Activated naive CD4-positive, alpha-beta T cell treated with anti-CD3 and anti-CD28 coated beads, Interleukin-2, amount 50 U/mL, for 16 hours (primary cell): Measurements from ENCODE around the gene TBC1D5.

Experiments used
- DNase-seq: peaks from one replicate; pipeline ENCODE4 v3.0.0-alpha.2; 2020

TBC1D5 gene

DNA sequence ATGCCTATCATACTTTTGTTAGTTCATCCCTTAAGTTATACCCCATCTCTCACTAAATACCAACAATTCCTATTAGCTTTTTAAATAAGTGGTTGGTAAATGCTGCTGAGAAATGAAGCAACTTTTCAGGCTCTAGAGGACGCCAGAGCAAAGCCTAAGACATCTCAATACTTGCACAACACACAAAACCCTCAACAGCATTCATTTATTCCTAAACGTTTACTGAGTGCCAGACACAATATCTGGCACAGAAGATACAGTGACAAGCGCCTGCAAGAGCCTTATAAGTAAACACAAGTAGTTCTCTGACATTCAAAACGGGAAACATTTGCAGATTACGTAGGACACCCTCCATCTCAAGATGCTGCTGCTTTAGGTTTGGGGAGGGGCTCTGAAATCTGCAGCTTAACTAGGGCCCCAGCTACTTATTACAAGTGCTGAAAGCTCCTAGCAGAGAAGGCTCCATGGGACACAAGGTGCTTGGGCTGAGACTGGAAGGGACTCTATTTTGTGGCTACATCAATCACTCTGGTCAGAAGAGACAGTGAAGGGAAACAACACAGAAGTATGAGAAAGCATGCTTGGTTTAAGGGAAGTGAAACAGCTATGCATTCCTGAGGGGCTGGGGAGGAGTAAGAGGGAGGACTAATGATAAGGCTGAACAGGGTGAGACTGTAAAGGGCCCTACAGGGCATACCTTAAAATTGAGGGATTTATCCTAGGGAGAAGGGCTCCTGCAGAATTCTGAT lies 546.4 kb downstream of the TBC1D5 start:
- DNase-seq, result no peak

DNA sequence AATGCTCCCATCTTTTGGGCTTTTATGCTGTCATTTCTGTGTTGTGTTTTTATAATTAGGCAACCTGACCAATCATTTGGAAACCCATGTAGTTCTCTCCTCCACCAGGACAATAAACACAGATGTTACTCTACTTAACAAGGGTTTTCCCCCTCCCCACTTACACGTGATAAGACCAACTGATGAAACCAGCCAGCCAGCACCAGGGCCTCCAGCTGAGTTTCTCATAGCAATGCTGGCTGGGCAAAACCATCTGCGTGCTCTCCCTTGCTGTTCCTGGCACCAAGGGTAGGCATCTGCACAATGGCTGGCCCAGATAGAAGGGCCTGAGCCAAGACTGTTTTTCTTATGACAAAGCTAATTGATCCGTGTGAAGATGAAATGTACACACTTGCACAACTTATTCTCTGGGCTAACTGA lies 547.2 kb downstream of the TBC1D5 start:
- DNase-seq, result no peak

DNA sequence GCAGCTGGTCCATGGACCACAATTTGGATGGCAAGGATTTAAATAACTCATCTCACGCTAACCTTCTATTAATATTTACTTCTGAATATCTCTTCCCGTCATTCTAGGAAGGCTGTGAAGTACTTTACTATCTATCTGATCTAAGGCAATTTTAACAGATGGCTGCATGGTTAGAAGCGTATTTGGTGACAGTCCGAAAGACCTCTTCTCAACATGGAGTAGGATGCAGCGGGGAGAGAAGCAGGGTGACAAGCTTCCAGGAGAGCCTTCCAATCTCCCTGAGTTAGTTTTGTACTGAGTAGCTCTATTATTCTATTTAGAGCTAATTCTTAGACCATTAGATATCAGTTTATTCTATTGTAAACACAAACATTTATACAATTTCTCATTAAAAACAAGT lies 548.3 kb downstream of the TBC1D5 start:
- no peak for DNase-seq

DNA sequence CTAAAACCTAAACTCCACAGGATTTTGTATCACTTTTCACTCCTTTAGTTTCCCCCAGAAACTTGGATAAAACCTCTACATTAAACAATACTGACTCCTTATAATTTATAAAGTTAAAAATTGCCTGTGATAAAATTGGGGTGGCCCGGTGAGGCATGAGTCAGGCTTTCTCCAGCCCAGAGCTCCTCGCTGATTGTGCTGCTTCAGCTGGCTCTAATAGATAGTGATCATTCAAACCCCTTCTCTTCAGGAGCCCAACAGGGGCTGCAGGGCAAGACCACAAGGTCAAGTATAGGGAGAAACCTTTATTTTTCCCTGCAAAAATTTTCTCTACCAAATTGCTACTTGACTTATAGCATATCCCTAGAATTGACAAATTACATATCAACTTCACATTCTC lies 549.4 kb downstream of the TBC1D5 start:
- DNase-seq, result no peak

DNA sequence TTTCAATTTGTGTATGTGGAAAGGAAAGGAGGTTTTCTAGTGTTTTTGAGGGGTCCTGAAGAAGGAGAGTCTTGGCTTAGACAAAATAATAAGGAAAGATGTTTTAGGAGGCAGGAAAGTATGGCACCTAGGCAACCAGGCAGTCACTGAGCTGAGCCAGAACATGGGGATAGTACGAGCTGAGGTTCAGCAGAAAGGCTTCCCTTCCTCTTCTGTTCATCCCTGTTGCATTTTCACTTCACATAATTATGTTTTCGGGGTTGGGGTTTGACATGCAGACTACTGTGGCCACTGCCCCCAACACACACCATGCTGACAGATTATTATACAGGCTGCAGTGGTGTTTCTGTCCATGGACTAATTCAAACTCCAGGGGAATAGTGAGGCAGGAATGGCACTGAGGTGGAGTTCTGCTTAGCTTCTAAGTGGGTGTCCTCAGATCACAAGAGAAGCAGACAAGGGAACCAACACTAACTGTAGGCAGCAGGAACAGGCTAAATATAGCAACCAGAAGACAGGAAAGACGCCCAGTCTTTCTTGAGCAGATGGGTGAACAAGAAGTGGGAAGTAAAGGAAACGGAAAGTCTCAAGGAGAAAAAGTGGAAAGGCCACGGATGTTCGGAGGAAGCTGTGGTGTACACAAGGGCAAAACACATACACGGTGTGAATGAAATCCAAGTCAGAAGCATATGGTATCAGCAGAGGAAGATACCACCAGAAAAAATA lies 551.9 kb downstream of the TBC1D5 start:
- no peak for DNase-seq

DNA sequence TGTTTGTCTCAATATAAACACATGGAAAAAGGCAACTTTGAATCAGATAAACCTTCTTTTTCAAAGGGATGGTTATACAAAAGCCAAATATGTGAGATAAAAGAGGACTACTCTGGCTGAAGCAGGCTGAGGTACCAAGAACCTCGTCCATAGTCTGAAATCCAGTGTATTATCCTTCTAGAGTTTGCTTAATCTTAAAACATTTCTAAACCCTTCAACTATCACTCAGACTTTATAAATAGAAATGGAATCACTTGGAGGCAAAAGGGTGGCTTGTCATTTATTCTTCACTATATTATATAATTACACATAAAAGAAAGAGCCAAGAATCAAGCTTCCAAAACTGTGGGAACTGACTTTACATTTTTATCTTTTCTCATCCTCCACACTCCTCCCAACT lies 554.1 kb downstream of the TBC1D5 start:
- DNase-seq, result no peak

DNA sequence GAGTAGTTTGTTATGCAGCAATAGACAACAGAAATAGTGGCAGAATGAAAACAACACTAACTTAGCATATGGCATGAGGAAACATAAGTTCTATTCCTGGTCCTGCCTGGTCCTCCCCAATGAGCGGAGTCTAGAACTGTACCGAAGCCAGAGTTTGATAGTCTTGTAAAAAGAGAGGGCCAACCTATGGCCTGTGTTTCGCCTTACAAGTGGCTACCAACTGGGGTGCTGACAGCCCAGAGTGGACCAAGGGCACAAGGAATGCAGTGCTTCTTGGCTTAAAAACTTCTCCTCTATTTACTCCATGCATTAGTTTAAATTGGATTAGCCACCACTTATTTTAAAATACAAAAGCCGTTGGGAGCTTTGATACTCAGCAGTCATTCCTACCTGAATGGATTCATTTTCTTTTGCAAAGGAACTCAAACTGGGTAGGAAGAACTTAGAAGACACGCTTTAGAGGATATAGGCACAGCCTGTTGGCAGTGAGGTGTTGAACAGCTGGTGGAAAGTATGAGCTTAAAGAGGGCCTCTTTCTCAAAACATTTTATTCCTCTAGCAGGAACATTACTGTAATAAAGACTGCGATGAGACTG lies 554.7 kb downstream of the TBC1D5 start:
- no peak for DNase-seq

DNA sequence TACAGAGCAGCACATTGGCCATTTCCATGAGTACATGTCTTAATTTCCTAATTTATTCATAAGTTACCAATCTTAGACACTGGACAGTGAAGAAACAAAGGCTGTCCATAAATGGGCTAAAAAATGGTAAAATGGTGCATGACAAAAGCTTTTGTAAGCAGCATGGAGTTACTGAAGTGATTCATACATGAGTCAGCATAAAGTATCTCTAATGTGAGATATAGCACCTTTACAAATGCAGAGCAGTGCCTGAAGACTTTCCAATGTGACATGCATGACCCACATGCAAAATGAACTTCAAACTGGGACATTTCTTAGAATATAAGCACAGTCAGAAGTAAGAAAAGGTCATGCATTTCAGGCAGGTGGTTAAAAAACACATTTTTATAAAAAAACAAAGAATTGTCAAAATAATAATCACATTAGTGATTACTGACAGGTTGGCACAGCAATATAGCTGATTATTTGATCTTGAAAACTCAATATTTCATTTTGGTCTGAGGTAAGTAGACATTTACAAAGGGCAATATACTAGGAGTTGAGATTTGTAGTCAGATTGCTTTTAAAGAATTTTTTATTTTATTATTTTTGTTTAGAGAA lies 558.4 kb downstream of the TBC1D5 start:
- DNase-seq, result no peak

DNA sequence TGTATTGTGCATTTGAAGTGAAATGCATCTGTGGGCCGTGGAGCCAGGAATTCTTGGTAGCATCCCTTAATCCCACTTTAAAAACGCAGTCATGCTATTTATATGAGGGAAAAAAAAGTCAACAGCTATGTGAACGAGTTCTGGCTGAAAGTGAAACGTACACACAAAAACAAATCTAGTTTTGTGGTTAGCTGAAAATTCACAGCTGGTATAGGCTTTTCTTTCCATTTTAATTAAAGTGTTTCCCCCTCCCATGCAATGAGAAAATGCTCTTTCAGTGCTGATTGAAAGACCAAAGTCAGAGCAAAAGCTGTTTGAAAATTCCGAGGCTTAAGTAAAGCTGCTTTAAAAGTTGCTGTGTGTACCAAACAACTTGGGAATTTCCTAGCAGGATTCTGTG lies 560.3 kb downstream of the TBC1D5 start:
- DNase-seq, result no peak

DNA sequence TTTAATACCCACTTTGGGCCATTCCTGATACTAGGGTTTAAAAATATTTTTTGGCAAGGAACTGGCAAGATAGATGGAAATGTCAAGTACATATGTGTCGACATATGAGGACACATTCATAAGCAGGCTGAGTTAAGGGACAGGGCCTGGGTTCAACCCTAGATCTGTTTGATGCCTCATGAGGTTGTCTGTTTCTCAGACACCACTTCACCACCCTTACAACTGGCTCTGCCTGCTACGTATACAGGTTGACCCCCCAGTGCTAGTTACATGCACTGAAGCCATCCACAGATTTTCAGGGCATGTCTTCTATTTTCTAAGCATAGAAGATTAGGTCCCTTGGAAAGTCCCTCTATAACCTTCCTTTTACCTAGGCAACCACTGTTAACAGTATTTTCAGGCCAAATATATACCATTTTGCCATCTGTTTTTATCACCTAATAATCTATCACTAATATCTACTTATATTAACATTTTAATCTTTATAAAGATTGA lies 561.0 kb downstream of the TBC1D5 start:
- no peak for DNase-seq

DNA sequence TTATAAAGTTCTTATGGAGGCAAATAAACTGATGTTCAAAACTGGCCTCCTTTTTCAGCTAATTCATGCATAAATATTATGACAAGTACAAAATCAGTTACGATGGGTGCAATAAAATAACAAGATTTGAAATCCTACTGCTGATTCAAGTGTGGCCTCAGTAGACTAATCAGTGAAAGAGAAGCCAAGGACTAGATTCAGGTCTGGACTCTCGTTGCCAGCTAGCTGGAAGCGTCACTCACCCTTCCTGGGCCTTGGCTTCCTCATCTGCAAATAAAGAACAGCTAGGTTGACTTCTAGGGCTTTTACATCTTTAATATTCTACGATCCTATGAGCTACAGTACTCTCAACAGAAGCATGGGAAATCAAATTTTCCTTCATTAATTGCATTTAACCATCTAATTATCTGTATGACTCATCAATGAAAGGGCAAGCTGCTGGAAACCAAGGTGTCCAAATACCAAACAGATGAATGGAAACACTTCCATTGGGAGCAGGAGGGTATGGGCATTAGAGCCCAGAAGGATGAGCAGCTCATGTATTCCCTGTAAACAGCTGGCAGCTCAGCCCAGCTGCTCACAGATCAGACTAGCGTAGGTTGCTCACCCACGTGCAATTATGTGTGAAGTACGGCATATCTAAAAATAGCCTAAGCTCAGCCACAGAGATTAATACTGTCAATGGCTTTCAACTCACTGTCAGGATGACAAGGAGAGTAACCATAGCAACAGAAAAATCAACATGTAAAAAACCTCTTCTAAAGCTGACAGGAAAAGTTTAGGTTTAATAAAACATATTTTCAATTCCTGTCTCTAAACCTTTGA lies 562.8 kb downstream of the TBC1D5 start:
- DNase-seq, result no peak

DNA sequence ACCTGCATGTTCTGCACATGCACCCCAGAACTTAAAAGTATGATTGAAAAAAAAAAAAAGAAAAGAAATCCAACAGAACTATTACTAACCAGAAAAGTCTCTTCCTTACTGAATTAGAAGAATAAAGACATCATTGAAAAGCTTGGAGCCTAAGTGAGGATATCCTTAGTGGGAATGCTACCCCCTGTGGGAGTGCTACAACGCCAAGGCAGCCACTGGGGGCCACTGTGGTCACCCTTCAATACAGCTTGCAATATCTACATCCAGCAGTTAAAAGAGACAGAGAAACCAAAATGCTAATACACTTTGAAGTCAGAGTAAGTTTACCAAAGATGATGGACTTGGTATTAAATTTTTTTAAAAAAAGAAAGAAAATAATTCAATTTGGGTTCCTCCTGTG lies 565.7 kb downstream of the TBC1D5 start:
- DNase-seq, result no peak

DNA sequence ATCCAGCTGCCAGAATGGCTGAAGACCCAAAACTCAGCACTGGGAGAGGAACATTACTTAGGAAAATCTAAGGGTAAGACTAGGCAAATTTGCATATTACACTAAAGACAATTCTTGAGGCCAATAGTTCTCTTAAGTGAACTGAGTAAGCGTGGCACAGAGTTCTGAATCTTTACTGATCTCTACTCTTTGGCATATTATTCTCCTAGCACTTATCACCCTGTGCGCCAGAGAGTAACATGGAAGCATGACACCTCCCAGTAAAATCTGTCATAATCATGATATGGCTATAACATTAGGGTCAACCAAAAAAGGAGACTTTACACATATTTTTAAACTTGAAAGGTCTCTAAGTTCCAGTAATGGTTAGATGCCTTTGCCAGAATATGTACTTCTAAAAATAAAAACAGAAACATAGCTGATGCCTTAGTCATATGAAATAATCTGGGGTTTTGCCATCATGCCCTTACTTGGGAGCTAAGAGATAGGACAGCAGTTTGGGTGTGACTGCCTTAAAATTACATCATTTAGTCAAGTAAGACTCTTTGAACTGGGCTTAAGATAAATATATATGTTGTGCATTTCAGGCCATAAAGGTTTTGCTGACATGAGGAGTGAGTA lies 567.1 kb downstream of the TBC1D5 start:
- no peak for DNase-seq

DNA sequence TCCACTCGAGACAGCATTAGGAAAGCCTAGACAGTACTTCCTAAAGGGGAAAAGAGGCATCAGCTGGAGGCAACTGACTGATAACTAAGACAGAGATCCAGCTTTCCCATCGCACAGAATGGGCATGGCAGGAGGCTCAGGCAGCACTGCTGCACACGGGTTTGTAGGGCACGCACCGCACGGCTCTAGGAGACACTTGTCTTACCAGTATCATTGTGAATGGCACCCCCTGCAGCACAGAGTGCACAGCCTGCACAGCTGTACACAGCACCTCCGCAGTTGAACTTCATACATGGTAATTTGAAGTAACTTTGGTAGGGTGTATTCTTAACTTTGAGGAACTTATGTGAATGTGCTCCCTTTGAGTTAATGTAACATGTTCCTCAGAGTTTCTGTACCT lies 576.1 kb downstream of the TBC1D5 start:
- peak; percentile 25 for DNase-seq

DNA sequence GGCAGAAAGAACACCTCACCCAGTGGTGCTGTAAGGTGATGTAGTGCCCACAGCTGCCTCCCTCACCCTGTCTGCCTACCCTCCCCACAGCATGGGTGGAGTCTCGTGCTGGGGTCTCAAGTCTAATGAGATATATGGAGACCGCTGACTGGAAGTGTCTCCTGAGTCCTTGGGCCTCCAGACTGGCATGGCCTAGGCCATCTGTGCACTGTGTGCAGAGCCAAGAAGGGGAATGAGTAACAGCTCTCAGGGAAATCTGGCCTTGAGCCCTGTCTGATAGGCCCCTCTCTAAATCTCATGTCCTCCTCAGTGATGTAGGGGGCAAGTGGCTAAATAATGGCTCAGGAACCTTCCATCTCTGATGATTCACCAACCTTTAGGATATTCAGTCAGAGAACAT lies 580.3 kb downstream of the TBC1D5 start:
- DNase-seq, result no peak

DNA sequence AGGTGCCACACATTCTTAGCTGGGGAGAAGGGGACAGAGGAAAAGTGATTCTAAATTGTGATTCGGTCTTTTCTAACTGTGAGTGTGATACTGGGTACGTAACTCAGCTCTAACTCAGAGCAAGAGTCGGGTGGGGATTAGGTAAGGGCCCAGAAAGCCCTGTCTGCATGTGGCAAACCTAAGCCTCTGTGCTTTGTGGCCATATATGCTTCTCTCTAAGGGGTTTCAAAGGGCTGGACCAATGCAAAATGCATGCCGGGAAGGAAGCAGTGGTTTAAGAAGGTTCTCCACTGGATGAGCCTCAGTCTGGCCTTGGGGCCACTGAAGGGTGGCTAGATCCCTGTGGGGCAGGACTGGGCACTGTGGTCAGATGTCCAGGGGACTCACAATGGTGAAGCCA lies 581.8 kb downstream of the TBC1D5 start:
- DNase-seq, result no peak

DNA sequence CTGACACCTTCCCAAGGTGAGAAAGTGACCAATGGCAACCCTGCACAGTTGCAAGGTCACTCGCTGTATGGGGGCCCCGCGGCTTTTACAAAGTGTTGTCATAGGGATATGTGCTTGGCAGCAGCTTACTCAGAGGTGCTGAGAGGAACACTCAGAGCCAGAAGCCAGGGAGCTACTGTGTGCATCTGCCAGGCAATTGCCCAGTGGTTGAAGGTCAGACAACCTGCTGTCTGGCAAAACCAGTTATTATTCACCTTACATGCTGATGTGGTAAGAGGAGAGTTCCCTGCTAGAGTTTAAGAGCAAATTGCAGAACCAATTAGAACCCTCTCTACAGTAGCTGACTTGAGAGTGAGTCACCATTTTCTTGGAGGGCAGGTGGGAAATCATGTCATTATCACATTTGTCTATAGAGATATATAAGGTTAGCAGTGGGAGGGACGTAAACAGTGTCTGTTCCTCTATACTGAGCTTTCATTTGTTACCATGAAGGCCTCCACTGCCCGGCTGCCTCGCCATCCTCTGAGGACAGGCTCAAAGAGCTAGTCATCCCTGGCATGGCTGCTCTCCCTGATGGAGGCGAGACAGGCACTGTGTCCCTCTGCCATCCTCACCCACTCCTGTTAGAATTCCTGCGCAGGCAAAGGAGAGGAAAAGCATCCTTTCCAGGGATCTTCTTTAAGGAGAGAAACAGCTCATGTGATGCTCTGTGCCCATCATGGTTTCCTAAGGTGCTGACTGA lies 583.3 kb downstream of the TBC1D5 start:
- no peak for DNase-seq

DNA sequence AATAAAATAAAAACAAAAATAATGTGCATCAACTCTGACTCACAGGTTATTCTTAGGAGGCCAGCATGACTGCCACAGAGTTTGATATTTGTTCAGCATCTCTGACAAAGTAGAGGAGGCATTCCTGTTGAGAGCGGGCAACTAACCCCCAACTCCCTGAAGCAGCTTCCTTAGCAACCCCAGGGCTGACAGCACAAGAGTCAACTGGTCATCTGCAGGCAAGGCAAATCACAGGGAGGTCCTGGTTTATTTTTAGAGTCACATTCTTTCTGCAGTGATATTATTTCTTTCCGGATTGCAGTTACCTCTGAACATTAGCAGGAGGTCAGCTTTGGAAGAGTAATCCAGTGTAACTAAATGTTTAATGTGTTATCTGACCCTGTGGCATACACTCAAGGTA lies 584.7 kb downstream of the TBC1D5 start:
- DNase-seq, result no peak

DNA sequence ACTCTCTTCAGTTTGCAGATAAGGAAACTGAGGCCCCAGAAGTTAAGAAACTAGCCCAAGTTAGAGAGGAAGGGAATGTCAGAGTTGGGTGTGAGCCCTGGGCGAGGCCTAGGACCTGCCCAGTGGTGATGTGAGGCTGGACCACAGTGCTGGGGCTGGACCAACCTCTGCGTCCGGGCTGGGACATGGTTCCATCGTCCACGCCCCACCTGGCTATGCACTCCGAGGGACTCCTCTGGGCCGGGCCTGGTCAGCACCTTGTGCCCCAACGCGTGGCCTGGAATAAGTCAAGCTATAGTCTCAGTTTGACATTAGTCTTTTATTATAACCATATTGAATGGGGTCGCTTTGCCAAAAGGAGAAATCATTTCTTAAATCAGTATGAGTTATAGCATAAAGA lies 585.6 kb downstream of the TBC1D5 start:
- DNase-seq, result no peak

DNA sequence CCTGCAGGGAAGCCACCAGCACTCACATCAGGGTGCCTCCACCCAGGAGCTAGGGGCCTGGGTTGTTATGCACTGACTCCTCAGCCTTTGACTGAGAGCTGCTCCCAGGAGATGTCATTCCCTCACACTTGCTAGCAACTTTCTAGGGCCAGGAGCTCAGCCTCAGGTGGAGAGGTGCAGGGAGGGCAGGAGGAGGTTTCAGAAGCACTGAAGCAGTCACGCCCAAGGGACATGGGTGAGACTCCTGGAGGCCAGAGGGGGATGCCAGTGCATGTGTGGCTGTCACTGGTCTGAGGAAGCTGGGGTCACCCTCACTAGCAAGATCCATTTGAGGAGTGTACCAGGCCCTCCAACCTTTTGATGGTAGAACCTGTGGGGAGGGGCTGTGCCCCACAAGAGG lies 586.5 kb downstream of the TBC1D5 start:
- no peak for DNase-seq

DNA sequence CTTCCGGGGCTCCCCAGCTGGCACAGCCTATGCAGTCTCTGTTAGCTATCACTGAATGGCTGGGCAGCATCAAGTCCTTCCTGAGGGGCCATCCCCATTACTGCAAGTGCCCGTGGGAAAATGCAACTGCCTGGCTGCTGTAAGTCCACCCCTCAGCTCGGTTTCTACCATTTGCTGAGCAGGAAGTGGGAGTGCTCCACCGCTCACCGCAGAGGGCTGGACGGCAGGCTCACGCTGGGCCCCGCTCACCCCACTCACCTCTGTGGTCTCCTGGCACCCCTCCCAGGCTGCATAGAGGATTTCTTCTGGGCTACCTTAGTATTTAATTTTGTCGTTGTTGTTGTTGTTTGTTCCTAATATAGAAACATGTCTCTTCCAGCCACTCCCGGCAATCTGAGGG lies 587.5 kb downstream of the TBC1D5 start:
- DNase-seq, result no peak

DNA sequence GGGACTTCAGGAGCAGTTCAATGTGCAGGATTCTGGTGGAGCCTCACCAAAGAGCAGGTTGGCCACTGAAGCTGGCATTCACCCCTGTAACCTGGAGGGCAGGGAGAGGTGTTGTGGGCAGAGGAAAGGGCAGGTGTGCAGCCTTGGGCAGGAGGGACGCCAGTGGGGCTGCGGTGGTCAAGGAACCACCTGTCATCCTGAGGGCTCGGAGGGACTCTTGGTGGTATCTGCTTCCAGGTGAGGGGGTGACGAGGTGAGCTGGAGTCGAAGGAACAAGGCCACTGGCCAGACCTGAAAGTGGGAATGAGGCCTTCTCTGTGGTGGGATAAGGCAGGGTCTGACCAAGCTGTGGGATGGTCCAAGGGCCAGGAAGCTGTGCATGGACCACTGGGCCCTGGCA lies 588.2 kb downstream of the TBC1D5 start:
- no peak for DNase-seq
